Stimulated activated CD4-positive, alpha-beta T cell treated with anti-CD3 and anti-CD28 coated beads, Interleukin-15, amount 100 ng/mL, for 24 hours (primary cell): ENCODE results near the gene PPFIBP1.
"Not testable (repeated sequence)": the region's sequence is repeated elsewhere in the genome, so short reads cannot be mapped to it uniquely, and the experiment has no call there.

Source experiments
- DNase-seq: peaks from one replicate; pipeline ENCODE4 v3.0.0-alpha.2; 2020

PPFIBP1 gene

GRCh38 chr12:27631365-27631764 lies 107.4 kb downstream of the PPFIBP1 start:
- DNase-seq = no peak

GRCh38 chr12:27631813-27632491 lies 107.9 kb downstream of the PPFIBP1 start:
- no peak for DNase-seq

GRCh38 chr12:27635349-27635972 lies 111.5 kb downstream of the PPFIBP1 start:
- no peak for DNase-seq

DNA sequence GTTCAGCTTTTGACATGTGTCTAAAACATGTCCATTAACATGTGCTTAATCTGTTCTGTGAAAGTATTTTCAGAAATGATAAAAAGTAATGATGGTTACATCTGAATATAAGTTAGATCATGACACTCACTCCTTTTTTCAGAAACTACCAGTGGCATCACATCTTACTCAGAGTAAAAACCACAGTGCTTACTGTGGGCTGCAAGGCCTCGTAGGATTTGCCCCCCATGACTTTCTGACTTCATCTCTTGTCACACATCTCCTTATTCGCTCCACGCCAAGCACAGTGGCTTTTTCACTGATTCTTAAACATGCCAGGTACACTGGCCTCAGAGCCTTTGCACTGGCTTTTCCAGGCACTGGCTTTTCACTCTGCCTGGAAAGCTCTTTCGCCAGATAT lies 112.6 kb downstream of the PPFIBP1 start:
- not testable (repeated sequence) for DNase-seq

GRCh38 chr12:27637524-27637923 lies 113.5 kb downstream of the PPFIBP1 start:
- no peak for DNase-seq

- DNase-seq = no peak
These were observed 115.3 kb downstream of the PPFIBP1 start for GRCh38 chr12:27639265-27639664.

GRCh38 chr12:27640566-27641200 lies 116.7 kb downstream of the PPFIBP1 start:
- DNase-seq = not testable (repeated sequence)

DNA sequence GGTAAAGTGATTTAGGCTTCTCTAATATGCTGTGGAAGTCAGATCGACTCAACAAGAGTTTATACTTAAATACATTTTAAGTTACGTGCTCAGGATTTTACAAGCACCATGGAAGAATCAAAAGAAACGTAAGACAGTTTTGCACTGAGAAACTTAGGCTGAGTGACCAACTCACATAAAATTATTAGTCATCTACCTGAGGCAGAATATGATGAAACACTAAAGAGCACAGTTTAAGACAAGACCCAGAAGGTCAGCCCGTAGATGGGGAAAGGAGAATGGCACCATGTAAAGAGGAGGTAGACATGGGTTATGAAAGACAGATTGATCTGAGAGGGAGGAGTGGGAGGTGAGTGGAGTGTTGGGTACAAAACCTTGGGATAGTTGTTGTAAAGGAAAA lies 118.4 kb downstream of the PPFIBP1 start:
- not testable (repeated sequence) for DNase-seq

- DNase-seq = not testable (repeated sequence)
These were observed 118.9 kb downstream of the PPFIBP1 start for GRCh38 chr12:27642892-27643291.

GRCh38 chr12:27644158-27644845 lies 120.3 kb downstream of the PPFIBP1 start:
- no peak for DNase-seq

DNA sequence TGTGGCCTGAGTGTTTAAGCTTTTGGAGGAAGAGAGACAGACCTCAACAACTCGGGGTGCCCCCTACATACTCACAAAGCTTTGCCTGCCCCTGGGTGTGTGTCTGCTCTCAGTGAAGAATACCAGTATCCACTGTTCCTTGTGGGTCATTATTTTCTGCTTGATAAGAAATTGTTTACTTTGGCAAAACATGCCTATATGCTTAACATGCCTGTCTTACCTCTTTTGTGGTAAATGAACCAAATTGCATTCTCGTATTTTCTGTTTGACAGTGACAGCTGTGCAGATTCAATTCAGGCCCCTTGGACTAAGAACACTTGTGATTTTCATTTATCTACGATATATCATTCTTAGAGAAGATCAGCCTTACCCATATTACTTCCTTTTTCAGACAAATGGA lies 121.7 kb downstream of the PPFIBP1 start:
- DNase-seq = no peak

DNA sequence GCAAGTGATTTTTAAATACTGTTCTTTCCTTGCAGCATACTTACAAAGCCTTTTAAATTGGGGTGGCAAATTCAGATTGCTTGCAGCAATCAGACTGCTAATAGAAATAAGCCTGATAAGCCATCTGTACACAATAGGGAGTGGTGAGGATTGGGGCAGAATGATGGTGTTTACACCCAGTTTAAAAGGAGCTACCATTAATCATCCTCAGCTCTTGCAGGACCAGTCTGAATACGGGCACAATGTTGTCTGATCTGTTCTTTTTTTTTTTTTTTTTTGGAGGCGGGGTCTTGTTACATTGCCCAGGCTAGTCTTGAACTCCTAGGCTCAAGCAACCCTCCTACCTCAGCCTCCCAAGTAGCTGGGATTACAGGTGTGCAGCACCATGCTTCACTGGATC lies 122.1 kb downstream of the PPFIBP1 start:
- DNase-seq = no peak

GRCh38 chr12:27650011-27650410 lies 126.0 kb downstream of the PPFIBP1 start:
- DNase-seq = no peak

DNA sequence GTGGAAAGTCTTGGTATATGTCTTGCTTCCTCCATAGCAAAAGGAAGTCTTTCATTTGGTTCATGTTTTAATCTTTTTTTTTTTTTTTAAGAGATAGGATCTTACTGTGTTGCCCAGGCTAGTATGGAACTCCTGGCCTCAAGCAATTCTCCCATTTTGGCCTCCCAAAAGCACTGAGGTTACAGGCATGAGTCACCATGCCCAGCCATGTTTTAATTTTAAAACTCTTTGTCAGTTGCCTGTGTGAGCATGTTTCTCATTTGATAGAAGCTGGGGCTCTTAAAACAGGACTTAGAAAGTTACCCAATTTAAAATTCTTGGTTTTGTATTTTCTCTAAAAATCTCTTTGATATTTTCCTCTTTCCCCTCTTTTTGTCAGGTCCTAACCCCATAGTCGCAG lies 127.2 kb downstream of the PPFIBP1 start:
- DNase-seq = no peak

- DNase-seq = peak; percentile 30
These were observed 128.3 kb downstream of the PPFIBP1 start for GRCh38 chr12:27652174-27652763.

- DNase-seq = no peak
These were observed 129.7 kb downstream of the PPFIBP1 start for GRCh38 chr12:27653661-27654060.

- not testable (repeated sequence) for DNase-seq
These were observed 131.5 kb downstream of the PPFIBP1 start for GRCh38 chr12:27655476-27655875.

DNA sequence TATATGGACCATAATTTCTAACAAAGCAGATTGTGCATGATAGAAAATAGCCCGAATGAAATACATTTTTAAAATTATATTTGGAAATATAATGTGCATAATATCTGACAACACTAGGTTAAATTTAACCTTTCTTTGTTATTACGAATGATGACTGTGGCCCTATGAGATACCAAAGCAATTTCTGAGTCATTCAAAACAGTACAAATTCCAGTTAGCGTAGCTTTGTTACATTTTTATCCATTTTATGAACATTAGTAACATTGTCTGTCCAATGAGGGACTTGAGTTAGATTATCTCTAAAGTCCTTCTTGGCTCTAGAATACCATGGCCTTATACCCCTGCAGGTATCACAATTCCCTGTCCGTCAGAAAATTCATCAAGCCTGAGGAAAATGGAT lies 133.3 kb downstream of the PPFIBP1 start:
- no peak for DNase-seq

DNA sequence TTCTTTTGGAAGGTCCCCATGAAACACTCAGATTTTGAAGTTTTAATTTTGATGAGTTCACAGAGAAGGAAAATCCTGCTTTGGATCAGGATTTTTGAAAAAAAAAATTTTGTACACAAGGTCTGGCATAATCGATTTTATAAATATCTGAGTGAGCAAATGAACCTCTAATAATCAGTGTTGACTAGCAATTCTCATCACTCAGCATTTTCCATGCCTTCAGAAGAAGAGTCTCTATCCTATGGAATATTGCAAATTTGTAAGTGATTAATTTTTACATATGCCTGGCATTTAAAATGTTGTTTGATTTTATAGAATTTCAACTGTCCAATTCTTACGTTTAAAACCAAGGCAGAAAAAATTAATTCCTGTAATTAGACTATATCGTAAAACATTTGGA lies 141.7 kb downstream of the PPFIBP1 start:
- DNase-seq = no peak

DNA sequence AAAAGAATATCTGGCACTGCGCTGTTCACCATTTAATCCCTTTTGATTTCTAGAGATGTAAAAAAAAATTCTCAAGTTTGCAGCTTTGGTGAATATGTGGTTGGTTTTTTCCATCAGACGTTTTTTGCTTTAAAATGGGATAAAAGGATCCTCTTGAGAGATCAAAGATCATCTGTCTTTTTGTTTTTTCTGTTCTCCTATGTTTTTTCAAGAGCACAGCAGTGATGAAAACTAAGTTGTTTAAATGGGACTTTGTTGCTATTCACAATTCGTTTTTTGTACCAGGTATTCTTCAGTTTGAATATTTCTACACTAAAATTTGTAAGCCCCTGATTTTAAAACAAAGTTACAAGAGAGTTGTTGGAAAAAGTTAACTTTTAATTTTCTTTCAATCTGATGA lies 142.5 kb downstream of the PPFIBP1 start:
- no peak for DNase-seq

- DNase-seq = peak; percentile 5
These were observed 143.5 kb downstream of the PPFIBP1 start for GRCh38 chr12:27667540-27667939.

- no peak for DNase-seq
These were observed 148.0 kb downstream of the PPFIBP1 start for GRCh38 chr12:27672051-27672450.

DNA sequence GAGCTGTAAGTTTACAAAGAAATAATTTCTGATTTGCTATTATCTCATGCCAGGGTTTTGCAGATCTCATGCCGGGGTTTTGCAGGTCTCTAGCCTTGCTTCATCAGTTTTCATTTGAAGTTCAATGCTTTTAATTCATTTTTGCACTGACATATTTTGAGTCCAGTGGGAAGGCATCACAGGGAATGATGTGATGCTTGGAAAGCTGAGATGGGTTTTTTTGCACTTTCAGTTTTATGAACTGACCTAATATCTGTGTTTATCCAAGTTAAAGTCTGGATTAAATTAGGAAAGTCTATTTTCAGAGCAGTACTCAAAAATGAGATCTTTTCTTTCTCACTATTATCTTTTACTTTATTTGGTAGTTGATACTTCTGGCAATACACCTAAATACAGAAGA lies 148.6 kb downstream of the PPFIBP1 start:
- DNase-seq = no peak
